Neural cell (in vitro differentiated cells): ENCODE data around the gene TMCC2. TPM values are rescaled to one million over a fixed set of nuclear protein-coding genes. Genes with fewer than 3 reads are reported as not detected.
A peak's percentile ranks its signal among the peaks of the same experiment; 100 is the strongest.

Experiments
- H2AFZ ChIP-seq: fragments of 200-600, 300-800 bp; sonication (generic), shearing (Covaris generic); 2 replicates; pipeline ENCODE4 v1.6.0; 2014; ENCODE audit warnings: low read depth, mild to moderate bottlenecking, antibody characterized with exemption, low read length, moderate library complexity
- H3F3A ChIP-seq: fragments of 200-600 bp; shearing (Covaris generic); 2 replicates; pipeline ENCODE4 v1.6.1; 2016; ENCODE audit warnings: mild to moderate bottlenecking, moderate library complexity, mixed read lengths, antibody characterized with exemption, low read length; ENCODE audit not compliant: insufficient read depth, poor library complexity, severe bottlenecking
- H3K27ac ChIP-seq: fragments of 200-600, 300-800 bp; sonication (generic), shearing (Covaris generic); 2 replicates; pipeline ENCODE4 v1.5.1; 2014; ENCODE audit warnings: mild to moderate bottlenecking, low read length, moderate library complexity
- H3K27me3 ChIP-seq: fragments of 300-800, 200-600 bp; sonication (generic), shearing (Covaris generic); 2 replicates; pipeline ENCODE4 v1.6.0; 2014; ENCODE audit warnings: mild to moderate bottlenecking, low read depth, low read length, moderate library complexity; ENCODE audit not compliant: insufficient read depth
- H3K36me3 ChIP-seq: fragments of 300-800, 200-600 bp; sonication (generic), shearing (Covaris generic); 2 replicates; pipeline ENCODE4 v1.5.1; 2014; ENCODE audit warnings: mild to moderate bottlenecking, antibody characterized with exemption, low read length, moderate library complexity; ENCODE audit not compliant: insufficient read depth
- H3K4me2 ChIP-seq: fragments of 300-800, 200-600 bp; sonication (generic), shearing (Covaris generic); 2 replicates; pipeline ENCODE4 v1.6.0; 2014; ENCODE audit warnings: mild to moderate bottlenecking, low read length
- H3K4me3 ChIP-seq: fragments of 300-800, 200-600 bp; sonication (generic), shearing (Covaris generic); 2 replicates; pipeline ENCODE4 v1.5.1; 2014; ENCODE audit warnings: mild to moderate bottlenecking, low read length, moderate library complexity
- H3K79me2 ChIP-seq: fragments of 200-600 bp; shearing (Covaris generic); replicated peaks from 2 replicates; pipeline ENCODE4 v1.6.0; 2014; ENCODE audit warnings: mild to moderate bottlenecking, low read length, moderate library complexity; ENCODE audit not compliant: insufficient read depth
- H3K9ac ChIP-seq: fragments of 300-800, 200-600 bp; sonication (generic), shearing (Covaris generic); 2 replicates; pipeline ENCODE4 v1.6.1; 2016; ENCODE audit warnings: mild to moderate bottlenecking, low read length, mixed read lengths
- H3K9me2 ChIP-seq: fragments of 200-600 bp; shearing (Covaris generic); 2 replicates; pipeline ENCODE4 v1.6.1; 2016; ENCODE audit warnings: mild to moderate bottlenecking, low read length, mixed read lengths; ENCODE audit not compliant: insufficient read depth
- H3K9me3 ChIP-seq: fragments of 200-600, 300-800 bp; sonication (generic), shearing (Covaris generic); 2 replicates; pipeline ENCODE4 v1.6.1; 2016; ENCODE audit warnings: mild to moderate bottlenecking, mixed run types, low read length, moderate library complexity, mixed read lengths
- H4K20me1 ChIP-seq: fragments of 200-600 bp; shearing (Covaris generic); 2 replicates; pipeline ENCODE4 v1.6.1; 2016; ENCODE audit warnings: mild to moderate bottlenecking, mixed run types; ENCODE audit not compliant: insufficient read depth
- EP300 ChIP-seq: fragments of 450-650 bp; conservative IDR thresholded peaks from 2 replicates; pipeline ENCODE4 v1.6.1; 2014; ENCODE audit warnings: antibody characterized with exemption, mild to moderate bottlenecking, moderate library complexity; ENCODE audit not compliant: poor library complexity, severe bottlenecking
- EZH2 ChIP-seq: fragments of 200-600, 300-800 bp; shearing (Covaris generic), sonication (generic); IDR thresholded peaks from 2 replicates; pipeline ENCODE4 v1.6.1; 2014; ENCODE audit warnings: antibody characterized with exemption, low read length, borderline replicate concordance, mild to moderate bottlenecking; ENCODE audit not compliant: insufficient read depth, poor library complexity, severe bottlenecking
- MXI1 ChIP-seq: fragments of 450-650 bp; conservative IDR thresholded peaks from 2 replicates; pipeline ENCODE4 v1.6.1; 2014; ENCODE audit warnings: antibody characterized with exemption, mild to moderate bottlenecking; ENCODE audit not compliant: poor library complexity, severe bottlenecking
- POLR2AphosphoS5 ChIP-seq: IDR thresholded peaks from 2 replicates; pipeline ENCODE4 v1.6.1; 2012
- RAD21 ChIP-seq: fragments of 450-650 bp; conservative IDR thresholded peaks from 2 replicates; pipeline ENCODE4 v1.6.1; 2014; ENCODE audit warnings: antibody characterized with exemption, mild to moderate bottlenecking, moderate library complexity
- REST ChIP-seq: IDR thresholded peaks from 2 replicates; pipeline ENCODE4 v1.6.1; 2012; ENCODE audit warnings: borderline replicate concordance
- SMC3 ChIP-seq: fragments of 450-650 bp; conservative IDR thresholded peaks from 2 replicates; pipeline ENCODE4 v1.6.1; 2014; ENCODE audit warnings: antibody characterized with exemption, mild to moderate bottlenecking, moderate library complexity; ENCODE audit not compliant: poor library complexity
- TAF1 ChIP-seq: IDR thresholded peaks from 2 replicates; pipeline ENCODE4 v1.6.1; 2012; ENCODE audit warnings: low read depth
- polyA plus RNA-seq: library from polyadenylated mRNA; depleted of rRNA; stranded (reverse); fragments of >200 nt; gene quantifications from 2 replicates; pipeline ENCODE4 v1.2.3, GENCODE V29; 2014
- TF ChIP-seq, protein P1 (sequence below): fragments of 450-650 bp; IDR thresholded peaks from 2 replicates; pipeline ENCODE4 v1.5.1; 2014; ENCODE audit warnings: antibody characterized with exemption, mild to moderate bottlenecking, moderate library complexity; ENCODE audit not compliant: poor library complexity, severe bottlenecking

TMCC2 gene
- polyA plus RNA-seq, 1 donor from 2014 or later = 32.2 TPM

DNA sequence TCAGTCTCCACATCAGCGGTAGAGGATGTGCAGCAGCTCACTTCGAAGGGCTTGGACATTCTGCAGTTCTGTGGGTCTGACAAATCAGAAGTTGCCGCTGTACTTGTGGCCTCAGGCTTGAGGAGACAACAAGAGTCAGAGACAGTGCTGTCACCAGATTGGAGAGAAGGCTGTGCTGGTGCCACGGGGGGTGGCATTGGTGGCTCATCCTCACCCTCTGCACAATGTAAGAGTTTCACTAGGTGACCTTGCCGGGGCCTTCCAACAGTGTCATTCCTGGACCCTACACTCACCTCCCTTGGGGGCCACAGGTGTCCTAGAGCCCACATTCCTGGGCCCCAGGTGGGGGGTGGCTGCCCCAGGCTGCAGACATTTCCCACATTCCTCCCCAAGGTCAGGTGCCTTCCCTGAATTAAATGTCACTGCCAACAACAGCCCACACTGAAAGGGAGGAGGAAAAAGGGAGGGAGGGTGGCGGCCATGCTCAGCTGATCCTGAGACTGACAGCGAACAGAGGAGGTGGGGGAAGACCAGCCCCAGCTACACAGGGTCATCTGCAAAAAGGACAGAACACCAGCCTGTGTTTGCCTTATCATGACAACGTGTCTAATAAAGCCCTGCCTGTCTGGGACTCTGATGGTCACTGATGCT is 46.4 kb downstream of the TMCC2 start:
- Histone ChIP-seq H4K20me1 (no peaks in the 10 kb centered on the region), H3K9me3 (no peaks in the 10 kb centered on the region), H3F3A (no peaks in the 10 kb centered on the region), H3K79me2 (no peaks in the 10 kb centered on the region), H3K9ac (peak overlapping the region; percentile 6), H3K27me3 (no peaks in the 10 kb centered on the region), H3K9me2 (no peaks in the 10 kb centered on the region), H2AFZ (no peak overlapping the region), H3K27ac (no peak overlapping the region), H3K4me3 (no peak overlapping the region), H3K4me2 (no peak overlapping the region), H3K36me3 (no peaks in the 10 kb centered on the region)
- no peak for TF ChIP-seq REST
- no peak for TF ChIP-seq TAF1
- no peak for TF ChIP-seq SMC3
- no peak for TF ChIP-seq RAD21
- TF ChIP-seq EP300 = no peak
- TF ChIP-seq, protein P1, sequence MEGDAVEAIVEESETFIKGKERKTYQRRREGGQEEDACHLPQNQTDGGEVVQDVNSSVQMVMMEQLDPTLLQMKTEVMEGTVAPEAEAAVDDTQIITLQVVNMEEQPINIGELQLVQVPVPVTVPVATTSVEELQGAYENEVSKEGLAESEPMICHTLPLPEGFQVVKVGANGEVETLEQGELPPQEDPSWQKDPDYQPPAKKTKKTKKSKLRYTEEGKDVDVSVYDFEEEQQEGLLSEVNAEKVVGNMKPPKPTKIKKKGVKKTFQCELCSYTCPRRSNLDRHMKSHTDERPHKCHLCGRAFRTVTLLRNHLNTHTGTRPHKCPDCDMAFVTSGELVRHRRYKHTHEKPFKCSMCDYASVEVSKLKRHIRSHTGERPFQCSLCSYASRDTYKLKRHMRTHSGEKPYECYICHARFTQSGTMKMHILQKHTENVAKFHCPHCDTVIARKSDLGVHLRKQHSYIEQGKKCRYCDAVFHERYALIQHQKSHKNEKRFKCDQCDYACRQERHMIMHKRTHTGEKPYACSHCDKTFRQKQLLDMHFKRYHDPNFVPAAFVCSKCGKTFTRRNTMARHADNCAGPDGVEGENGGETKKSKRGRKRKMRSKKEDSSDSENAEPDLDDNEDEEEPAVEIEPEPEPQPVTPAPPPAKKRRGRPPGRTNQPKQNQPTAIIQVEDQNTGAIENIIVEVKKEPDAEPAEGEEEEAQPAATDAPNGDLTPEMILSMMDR = no peak
- no peak for TF ChIP-seq MXI1
- TF ChIP-seq EZH2 = no peak
- no peak for TF ChIP-seq POLR2AphosphoS5

DNA sequence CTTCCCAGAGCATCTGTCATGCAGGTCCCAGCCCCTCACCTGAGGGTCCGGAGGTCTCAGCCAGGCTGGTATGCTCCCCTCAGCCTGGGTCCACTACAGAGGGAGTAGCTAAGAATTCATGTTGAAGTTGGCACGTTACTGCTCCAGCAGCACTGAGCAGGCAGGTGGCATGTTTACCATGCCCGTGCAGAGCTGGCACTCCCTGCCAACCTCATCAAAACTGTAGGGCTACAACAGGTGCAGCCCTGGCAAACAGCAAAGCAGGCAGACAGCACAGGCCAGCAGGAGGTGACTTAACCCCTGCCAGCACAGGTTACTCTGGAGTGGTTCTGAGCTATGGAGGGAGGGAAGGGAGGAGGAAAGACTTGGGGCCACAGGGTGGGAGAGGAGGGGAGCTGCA is 47.4 kb downstream of the TMCC2 start:
- Histone ChIP-seq H3F3A (no peaks in the 10 kb centered on the region), H3K4me3 (no peak overlapping the region), H3K36me3 (no peaks in the 10 kb centered on the region), H3K9ac (no peak overlapping the region), H4K20me1 (no peaks in the 10 kb centered on the region), H3K79me2 (no peaks in the 10 kb centered on the region), H3K27me3 (no peaks in the 10 kb centered on the region), H3K9me3 (no peaks in the 10 kb centered on the region), H3K4me2 (no peak overlapping the region), H3K27ac (no peak overlapping the region), H3K9me2 (no peaks in the 10 kb centered on the region), H2AFZ (no peak overlapping the region)
- TF ChIP-seq POLR2AphosphoS5 (no peak), MXI1 (no peak)
